Daoy (cell line): Measurements from ENCODE around the gene CCNL2. TPM values are rescaled to one million over a fixed set of nuclear protein-coding genes. Genes with fewer than 3 reads are reported as not detected.
A peak's percentile ranks its signal among the peaks of the same experiment; 100 is the strongest.
"Not testable (repeated sequence)": the region's sequence is repeated elsewhere in the genome, so short reads cannot be mapped to it uniquely, and the experiment has no call there.

ENCODE experiments used
- DNase-seq: peaks from one replicate; pipeline ENCODE4 v3.0.0-alpha.2; 2015; ENCODE audit warnings: low read depth
- total RNA-seq: library from RNA; depleted of rRNA; stranded (reverse); fragments of >200 nt; shearing (Covaris generic); gene quantifications from 2 replicates; pipeline ENCODE4 v1.2.3, GENCODE V29; 2014; rRNA removed

CCNL2 gene
- total RNA-seq, result 58.8 and 81.7 TPM in 2 replicates

DNA sequence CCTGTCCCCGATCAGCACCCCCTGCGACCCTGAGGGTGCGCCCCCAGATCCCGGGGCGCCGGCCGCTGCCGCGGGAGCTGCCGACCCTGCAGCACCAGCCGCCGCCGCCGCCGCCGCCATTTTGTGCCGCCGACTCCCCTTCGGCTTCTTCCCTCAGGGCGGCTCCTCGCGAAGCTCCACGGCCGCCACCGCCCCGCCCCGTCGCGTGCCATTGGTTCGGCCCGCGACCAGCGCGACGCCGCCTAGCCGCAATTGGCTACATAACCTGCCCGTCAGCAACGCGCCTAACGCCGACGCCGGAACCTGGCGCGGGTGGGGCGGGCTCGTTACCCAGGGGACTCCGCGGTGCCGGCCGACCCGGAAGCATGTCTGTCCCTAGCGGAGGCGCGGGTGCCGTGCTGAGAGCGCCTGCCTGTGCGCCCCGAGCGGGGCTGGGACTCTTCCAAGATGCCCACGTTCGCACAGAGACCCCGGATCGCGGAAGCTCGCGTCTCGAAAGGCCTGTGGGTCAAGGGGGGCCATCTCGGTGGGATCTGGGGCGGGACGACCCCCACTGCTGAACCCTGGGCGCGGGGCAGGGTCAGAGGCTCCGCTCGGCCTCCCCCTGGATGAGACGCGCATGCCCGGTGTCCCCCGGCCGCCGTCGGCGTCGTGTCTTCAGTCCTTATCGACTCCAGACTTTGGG is at the start of gene CCNL2:
CCNL2 (minus strand) TSS at position 149 of the 685 bp plus-strand sequence; CDS start at position 120, 29 bp downstream.
- peak; percentile 100 for DNase-seq

GRCh38 chr1:1446631-1447030 is 47.5 kb upstream of the CCNL2 start:
- not testable (repeated sequence) for DNase-seq

GRCh38 chr1:1442069-1442770 is 43.1 kb upstream of the CCNL2 start:
- no peak for DNase-seq

- peak; percentile 66 for DNase-seq
Observed at GRCh38 chr1:1441002-1441888, 42.1 kb upstream of the CCNL2 start.

GRCh38 chr1:1440262-1441001 is 41.3 kb upstream of the CCNL2 start:
- no peak for DNase-seq

DNA sequence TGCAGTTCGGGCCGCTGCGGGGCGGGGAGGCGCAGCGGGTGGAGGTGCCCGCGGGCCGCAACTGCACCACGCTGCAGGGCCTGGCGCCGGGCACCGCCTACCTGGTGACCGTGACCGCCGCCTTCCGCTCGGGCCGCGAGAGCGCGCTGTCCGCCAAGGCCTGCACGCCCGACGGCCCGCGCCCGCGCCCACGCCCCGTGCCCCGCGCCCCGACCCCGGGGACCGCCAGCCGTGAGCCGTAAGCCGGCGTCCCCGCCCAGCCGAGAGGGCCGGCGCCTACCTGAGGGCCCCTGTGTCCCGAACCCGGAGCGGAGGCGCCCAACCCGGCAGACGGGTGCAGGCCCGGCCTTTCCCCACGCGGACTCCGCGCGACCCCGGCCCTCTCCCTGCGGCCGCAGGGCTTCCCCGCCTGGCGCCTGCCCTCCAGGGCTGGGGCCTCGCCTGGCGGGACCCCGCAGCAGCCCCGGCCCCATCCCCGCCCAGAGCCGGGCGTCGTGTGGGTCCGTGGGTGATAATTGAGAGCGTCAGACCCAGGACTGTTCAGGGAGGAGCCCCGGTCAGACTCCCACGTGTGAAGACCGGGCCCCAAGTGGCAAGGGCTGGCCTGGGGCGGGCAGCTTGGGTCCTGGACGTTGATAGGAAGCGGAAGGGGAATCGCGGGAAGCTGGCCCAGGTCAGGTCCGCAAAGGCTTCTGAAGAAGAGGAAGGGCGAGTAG is 40.6 kb upstream of the CCNL2 start:
- DNase-seq, result no peak

GRCh38 chr1:1438531-1439381 is 39.6 kb upstream of the CCNL2 start:
- DNase-seq, result no peak

DNA sequence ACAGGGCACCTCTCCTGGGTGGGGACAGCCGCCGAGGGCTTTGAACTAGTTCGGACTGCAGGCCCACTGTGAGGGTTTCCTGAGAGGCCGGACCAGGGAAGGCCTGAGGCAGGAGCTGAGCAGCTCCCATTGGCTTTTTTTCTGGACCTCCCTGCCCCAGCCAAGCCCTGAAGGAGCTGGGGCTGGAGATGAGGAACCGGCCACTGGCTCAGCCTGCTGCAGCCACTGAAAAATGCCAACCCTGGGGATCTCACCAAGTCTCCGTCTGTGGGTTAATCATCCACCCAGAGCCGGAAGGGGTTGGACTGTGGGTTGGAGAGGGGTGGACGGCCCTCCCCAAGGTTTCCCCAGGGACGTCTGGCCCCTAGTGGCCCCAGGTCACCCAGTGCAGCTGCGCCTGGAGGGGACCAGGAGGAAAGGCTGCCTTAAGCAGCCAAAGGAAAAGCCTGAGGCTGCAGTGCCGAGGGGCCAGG is 38.8 kb upstream of the CCNL2 start:
- DNase-seq, result no peak

GRCh38 chr1:1437033-1437903 is 38.1 kb upstream of the CCNL2 start:
- DNase-seq, result no peak

DNA sequence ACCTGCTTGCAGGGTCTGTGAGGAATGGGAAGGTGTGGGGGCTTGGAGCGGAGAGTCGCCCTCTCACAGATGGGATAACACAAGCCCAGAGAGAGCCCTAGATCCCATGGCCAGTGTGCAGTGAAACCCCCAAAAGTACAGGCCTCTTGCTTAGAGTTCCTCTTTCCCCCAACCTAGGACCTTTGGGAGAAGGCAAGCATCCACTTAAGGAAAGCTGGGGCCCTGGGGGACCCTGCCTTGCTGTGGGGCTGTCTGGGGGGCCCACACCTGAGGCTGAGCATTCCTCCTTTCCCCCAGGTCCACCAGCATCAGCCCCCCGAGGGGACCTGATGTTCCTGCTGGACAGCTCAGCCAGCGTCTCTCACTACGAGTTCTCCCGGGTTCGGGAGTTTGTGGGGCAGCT is 37.5 kb upstream of the CCNL2 start:
- DNase-seq, result no peak

DNA sequence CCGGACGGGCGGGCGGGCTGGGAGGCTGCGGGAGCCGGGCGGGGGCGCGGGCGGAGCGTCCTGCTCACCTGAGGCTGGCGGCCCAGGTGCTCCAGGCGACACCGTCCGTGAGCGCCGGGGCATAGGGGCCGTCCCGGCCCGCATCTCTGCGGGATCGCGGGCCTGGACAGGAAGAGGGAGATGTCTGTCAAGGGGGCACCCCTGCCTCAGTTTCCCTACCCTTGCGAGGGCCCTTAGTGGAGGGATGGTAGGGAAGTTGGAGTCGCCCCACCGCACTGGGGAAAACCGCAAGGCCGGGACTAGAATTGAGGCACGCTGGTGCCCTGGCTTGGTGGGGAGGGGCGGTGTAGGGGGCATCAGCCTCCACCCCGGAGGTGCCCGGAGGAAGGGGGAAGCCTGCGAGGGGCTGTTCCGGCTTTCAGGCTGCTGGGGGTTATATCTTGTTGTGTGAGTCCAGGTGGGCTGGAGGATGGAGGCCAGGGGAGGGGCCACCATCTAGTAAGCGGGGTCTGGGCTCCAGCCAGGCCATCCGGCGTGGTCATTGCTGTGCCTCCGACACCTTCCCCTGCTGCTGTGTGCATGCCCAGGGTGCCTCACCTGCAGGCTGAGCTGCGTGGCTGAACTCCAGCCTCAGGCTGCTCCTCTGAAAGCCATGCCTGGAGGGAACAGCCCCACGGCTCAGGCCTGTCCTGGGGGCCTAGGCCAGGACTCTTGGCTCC is 36.9 kb upstream of the CCNL2 start:
- DNase-seq, result no peak

DNA sequence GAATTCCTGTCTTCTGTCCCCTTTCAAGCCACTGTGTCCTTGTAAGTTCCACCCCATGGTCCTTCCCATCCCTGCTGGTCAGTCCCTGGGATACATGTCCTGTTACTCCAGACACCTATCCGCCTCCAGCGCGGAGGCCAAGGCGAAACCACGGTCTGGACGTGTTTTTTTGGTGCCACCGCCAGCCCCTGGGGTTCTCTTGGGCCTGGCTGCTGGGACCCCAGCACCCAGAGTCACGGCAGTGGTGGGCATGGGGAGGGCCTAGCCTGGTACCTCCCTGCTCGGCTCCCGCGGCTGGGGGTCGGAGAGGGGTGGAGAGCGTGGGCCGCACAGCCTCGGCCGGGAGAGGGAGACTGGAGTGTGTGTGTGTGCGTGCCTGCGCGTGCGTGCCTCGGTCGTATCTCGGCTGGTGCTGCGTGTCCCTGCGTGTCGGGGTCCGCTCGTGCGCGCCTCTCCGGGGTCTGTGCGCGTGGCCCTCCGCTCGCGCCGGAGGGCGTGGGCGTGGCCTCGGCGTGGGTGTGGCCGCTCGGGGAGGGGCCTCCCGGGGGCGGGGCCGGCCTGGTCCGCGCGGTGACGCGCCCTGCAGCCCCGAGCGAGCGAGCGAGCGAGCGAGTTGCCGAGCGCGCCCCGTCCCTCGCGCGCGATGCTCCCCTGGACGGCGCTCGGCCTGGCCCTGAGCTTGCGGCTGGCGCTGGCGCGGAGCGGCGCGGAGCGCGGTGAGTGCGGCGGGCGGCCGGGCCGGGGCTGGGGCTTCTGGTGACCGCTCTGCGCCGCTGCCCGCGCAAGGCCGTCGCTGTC is 36.2 kb upstream of the CCNL2 start, which contains the start of gene VWA1:
VWA1 (plus strand) TSS at position 585 of the 798 bp plus-strand sequence; CDS start at position 644, 59 bp downstream.
- DNase-seq, result peak; percentile 80

DNA sequence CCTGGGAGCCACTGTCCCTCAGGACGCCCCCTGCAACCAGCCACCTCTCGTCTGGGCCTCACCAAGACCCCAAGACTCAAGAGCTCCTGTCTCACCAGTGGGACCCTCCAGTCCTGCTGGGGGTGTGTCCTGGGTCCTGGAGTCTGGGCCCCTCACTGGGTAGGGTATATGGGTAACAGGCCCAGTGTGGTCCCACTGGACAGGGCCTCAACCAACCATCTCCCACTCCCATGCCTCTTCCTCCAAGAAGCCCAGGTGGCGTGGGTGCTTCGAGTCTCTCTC is 35.6 kb upstream of the CCNL2 start:
- no peak for DNase-seq

GRCh38 chr1:1434131-1434823 is 35.1 kb upstream of the CCNL2 start:
- DNase-seq, result no peak

- DNase-seq, result peak; percentile 80
Observed at GRCh38 chr1:1433804-1434130, 34.6 kb upstream of the CCNL2 start.

DNA sequence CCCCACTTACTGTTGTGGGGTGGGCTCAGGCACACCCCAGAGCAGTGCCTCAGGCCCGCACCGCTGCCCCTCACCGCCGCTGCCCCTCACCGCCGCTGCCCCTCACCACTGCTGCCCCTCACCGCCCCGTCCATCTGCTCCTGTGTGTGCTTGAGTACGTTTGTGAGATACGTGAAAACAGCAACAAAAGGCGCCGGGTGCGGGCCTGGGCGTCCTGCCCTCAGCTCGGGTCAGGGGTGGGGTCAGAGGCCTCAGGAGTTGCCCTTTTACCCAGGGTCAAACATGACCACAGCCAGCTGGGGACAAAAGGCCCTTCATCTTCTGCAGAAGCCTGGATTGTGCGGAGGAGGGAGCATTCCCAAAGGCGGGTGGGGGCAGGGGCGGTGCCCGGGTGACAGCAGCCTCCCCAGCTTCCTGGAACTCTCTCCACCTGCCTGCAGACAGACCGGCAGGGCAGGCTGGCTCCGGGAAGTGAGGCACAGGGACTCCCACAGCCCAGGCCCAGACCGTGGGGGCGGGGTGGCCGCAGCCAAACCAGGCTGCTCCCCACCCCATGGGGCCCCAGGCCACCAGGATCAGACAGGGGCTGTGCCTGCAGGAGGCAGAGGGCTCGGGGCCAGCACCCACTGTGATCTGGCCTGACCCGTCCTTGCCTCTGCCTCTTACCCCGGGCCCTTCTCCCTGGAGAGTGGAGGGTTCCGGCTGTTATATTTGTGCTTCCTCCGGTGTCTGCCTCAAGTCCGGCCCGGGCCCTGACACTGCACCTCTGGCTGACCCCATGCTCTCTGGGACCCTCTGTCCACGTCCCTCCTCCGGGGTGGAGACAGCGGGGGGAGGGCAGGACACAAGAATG is 34.0 kb upstream of the CCNL2 start:
- peak; percentile 55 for DNase-seq
